Stimulated activated CD4-positive, alpha-beta T cell treated with anti-CD3 and anti-CD28 coated beads, Interleukin-12 subunit alpha, Interleukin-12 subunit beta, amount 100 ng/mL, for 24 hours (primary cell): ENCODE data around the gene SLC8A1.

ENCODE experiments used
- DNase-seq, 2 experiments: peaks; one replicate each; pipeline ENCODE4 v3.0.0-alpha.2; 2020; ENCODE audit warnings: low read depth in 2 of 2

SLC8A1 gene

DNA sequence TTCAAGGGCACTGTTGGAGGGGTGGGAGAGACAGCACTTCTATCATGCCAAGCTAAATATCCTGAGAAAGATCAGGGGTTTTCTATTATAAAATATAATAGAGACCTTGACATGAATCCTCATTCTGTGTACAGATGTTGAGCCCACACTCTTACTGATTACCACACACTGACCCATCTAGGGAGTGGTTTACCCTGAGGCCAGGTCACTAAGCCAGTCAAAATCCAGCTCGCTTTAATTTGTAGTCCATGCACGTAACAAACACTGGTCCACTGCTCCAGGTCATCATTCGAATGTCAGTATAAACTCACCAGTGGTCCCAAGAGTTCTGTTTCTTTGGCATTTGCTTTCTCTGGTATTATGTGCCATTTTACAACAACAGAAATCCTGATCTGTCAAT is 96.4 kb downstream of the SLC8A1 start:
- no peak for DNase-seq

DNA sequence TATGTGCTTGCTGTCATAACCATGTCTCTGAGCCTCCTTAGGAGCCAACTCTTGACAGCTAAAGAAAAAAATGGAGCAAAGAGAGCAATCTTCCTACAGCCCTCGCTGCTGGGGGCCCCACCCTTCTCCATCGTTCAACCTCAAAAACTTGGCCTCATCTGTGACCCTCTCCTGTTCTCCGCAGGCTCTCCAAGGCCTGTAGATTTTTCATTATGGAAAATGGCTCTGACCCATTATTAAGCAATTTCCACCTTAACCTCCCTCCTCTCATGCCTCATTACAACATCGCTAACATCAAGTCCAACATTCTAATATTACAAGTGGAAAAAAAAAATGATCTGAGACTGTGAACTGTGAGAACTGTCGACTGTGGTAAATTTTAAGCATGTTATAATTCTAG is 98.7 kb downstream of the SLC8A1 start:
- DNase-seq, result no peak

DNA sequence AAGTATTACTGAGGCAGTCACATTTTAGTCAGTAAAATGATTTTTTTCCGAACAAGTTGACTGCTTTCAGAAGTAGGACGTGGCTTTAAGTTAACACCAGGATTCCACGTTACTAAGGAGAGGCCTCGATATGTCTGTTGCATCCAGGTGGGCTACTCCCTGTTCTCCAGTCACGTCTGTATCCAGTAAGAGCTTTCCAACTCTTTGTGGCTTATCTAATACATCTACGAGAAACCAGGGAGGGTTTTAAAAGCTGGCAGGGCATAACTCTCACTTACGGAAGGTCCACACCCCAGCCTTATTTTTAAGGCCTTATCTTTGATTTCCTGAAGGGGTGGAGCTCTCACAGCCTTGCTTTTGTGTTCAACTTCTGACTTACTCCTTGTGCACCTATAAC is 99.2 kb downstream of the SLC8A1 start:
- no peak for DNase-seq

DNA sequence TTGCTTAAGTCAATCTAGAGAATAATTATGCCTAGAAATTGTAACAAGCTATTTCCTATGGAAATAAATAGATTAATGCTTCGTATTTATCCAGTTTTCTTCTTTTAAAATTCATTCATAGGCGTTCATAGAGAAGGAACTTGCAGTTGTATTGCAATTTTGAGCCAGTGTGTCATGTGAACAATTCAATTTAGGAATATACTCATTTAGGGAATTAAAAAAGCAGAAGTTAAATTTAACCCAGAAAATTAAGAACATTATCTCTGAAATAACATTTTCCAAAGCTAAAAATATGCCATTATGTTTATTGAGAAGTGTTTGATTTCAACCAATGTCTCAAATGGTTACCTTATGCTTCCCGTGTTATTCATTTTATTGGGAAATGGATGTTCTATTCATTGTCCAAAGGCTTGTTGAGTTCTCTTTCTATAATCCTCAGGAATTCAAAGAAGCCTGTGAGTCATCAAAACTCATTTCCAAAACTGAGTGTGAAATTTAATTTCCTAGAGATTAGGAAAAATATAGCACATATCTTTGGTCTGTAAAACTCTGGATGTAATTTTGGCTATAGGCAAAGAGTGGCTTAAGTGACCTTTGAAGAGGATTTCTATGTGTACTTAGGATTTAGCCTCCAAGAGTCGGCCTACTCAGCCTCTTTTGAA is 99.7 kb downstream of the SLC8A1 start:
- DNase-seq, result no peak

DNA sequence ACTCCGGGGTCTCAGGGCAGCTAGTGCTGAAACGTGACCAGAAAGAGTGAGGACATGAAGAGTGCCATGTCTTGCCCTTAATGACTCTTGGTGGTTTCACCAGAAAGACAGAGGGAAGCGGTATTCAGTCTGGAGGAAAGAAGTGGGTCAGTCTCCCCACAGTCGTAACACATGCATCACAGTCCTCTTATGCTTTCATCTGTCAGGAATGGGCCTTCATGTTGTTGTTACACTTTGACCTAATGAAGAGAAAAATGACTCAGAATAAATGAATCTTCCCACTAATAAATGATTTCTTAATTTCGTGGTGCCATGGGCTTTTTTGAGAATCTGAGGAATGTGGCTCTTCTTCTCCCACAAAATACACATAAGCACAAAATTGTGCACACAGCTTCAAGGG is 103.2 kb downstream of the SLC8A1 start:
- DNase-seq, result no peak

DNA sequence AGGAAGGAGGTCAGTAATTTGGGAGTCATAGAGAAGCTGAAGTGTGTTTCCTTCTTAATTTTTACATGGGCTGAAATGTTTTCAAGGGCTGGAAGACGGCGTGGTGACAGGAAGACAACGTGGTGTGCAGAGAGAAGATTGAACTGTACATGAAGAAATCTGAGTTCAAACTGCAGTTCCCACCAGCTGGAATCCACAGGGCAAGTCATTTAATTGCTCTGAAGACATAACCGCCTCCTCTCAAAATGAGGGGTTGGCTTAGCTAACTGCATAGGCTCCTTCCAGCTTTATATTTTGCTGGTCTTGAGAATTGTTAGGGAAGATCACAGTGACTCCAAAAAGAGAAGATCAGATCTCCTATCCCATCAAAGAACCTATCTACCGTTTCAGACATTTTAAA is 103.9 kb downstream of the SLC8A1 start:
- DNase-seq, result no peak

DNA sequence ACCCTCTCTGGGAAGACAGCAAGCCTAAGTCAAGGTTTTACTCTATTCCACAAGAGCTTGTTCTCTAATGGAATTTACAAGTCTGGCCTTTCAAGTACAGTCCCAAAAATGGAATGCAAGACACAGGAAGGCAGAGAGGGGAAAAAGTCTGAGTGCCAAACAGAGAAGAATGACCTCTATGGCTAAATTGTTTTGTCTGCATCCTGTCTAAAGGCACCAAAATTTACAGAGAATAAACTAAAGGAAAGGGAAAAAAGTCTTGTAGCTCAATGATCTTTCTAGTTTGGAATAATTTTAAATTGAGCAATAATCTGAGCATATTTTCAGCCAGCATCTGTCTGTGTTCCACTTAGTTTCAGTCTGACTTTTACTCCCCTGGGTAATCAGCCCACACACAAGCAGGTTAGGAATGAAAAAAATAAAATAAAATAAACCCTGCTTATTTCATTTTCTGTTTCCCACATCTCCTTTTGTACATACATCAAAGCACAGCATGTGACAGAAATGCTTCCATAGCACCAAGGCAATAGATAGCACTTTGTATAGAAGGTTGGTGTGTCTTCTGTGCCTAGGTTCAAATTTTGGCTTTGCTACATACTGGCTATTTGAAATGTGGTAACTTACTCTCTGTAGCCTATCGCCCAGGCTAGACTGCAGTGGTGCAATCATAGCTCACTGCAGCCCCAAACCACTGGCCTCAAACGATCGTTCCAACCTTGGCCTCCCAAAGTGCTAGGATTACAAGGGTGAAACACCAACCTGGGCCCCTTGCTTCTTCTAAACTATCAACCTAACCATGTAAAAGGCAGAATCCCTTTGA is 105.1 kb downstream of the SLC8A1 start:
- no peak for DNase-seq

DNA sequence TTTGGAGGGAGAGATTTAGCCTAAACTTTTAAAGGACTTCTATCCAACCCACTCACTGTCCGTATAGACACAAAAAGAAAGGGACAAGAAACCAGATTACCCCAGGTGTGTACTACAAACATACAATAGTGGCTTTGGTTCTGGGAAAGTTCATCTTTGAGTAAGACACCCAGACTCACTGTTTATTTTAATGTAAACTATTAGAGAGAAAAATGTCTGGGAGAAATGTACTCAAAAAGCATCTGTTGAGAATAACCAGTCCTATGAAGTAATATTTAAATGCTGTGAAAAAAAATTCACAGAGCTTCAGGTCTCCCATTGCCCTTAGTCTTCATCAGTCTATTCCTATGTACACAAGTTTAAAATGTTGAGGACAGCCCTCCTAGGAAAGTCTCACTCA is 107.5 kb downstream of the SLC8A1 start:
- no peak for DNase-seq

DNA sequence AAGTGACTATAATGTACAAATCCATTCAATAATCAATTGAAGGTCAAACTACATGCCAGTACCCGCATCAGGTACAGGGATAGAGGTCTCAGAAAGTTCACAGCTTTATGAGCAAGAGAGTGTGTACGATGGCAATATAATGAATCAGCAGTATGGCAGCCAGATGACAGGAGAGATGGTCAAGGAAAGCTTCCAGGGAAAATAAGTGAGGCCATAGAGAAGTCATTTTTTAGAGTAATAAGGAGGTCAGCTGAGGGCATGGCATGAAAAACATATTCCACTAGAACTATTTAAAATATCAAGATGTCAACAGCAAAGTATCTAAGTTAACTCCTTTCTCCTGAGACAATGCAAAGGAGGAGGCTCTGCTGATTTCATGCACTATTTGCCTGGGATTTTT is 108.0 kb downstream of the SLC8A1 start:
- DNase-seq, result no peak

DNA sequence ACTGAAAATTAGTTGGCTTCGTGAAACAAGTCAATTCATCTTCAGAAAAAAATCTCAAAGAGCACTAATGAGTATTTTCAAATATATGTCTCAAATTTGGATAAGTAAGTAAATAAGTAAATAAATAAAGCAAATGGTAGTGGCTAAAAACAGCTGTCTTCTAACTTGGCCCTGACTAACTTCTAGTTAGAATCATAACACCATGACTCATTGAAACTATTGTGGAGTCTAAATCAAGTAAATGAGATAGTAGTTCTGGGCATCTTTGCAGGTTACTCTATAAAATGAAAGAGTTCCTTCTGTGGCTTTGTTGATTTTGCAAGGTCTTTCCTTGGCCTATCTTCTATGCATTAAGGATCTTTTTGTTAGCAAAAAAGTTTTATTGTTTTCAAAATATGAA is 110.7 kb downstream of the SLC8A1 start:
- no peak for DNase-seq

DNA sequence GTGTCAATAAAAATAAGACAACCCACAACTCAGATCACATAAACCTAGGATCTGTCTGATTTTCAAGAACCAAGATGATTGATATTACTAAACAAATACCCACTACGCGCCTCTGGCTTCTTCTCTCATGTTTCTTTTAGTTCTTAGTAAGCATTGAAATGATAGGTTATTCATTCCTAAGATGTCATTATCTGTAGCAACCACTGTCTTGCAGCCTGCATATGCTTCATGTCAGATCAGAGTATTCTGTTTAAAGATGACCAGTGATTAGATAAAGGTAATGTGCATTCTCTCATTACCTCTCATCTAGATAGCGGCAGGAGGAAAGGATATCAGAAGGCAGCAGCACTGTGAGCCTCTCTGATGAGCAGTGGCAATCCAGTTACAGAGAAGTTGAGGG is 112.9 kb downstream of the SLC8A1 start:
- no peak for DNase-seq

DNA sequence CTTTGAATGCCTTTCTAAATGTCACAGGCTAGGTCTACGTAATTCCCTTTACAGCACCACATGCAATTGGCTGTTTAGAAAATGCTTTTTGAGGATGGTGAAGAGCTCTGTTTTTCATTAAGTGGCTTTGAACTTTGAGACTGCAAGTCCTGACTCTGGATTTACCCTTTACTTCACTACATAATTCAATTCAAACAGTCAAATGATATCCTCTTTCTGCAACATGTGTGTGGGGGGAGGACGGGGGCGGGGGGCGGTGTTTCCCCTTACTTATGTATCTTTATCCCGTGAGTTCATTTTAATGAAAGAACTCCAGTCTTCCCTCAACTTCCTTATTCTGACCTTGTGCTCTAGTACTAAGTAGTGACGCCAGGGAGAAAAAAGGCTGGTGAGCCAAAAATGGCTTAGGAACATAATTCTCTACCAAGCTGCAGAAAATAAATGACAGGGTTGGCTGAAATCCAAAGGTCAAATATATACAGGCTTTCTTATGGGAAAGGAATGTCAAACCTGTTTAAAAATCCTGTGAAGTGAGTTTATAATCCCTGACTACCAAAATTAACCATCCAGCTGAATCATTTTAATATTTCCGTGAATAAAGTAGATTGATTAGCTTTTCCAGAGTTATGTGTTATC is 119.6 kb downstream of the SLC8A1 start:
- DNase-seq, result no peak

DNA sequence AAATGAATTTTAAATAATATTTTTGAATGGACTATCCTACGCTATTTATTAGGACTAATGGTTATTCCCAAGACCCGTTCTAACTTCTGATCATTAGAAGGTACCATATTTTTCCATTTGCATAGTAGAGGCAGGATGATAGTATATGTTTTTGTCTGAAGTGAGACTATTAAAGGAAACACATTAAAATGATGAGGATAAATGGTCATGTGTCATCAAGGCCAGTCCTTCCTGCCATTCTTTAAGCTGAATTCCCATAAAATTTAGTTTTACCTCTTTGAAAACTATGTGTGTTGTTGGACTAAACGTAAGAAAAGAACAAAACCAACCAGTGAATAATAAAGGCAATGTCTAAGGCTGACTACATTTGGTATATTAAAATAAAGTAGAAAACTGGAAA is 121.8 kb downstream of the SLC8A1 start:
- no peak for DNase-seq

DNA sequence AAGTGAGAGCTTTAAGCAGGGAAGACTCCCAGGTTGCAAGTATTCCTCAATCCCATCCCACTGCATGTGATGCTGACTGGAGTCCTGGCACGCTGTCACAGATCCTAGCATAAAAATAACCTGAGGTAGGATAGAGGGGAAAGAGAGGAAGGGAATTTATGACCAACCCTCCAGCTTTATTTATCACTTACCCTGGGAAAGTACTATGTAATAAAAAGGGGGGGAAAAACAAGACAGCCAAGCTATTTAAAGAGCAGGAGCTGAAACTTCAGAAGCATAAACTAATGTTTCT is 122.2 kb downstream of the SLC8A1 start:
- no peak for DNase-seq

DNA sequence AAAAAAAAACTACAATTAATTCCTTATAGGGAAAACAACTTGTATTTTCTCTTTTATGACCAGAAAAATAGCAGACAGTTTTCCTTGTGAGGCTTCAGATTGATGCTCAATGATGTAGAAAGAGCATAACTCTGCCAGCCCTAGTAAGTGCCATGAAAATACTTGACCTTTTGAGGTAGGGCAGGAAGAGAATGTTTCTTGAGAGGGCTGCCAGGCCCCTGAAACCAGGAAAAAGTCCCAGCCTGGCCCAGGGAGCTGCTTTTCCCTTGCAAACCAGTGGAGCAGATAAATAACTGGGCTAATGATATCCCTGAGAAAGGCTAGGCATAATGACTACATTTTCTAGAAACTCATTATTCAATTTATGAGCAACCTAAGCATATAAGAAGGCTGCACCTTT is 126.8 kb downstream of the SLC8A1 start:
- no peak for DNase-seq

DNA sequence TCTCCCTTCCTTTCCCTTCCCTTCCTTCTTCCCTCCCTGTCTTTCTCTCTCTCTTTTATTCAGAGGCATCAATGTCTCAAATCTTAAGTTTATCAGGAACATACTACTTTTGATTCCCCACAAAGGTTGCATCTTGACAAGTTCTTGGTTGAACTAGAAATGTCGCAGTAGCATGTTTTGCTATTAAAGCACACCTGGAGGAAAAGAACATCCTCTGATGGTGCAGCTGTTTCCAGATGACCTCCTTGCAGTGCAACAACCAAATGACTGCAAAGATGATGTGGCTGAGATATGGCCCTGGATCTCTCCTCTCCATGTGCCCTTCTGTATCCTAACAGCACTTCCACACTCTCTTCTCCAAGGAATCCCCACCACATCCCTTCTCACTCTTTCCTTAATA is 127.2 kb downstream of the SLC8A1 start:
- DNase-seq, result no peak

DNA sequence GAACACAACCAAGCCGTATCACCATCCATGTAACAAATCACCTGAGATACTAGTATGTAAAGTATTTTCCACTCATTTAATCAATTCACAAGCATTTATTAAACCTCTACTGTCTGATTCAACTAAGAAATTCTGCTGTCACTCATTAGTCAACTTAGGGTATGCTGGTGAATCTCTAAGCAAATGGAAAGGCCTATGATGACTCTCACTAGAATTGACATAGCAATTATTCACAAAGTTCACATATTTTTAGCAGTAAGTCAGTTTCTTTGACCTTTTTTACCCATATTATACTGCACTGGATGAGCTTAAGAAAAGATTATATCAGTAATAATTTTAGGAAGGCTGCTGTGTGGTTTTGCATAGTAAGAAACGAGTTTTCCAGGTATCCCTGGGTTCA is 130.1 kb downstream of the SLC8A1 start:
- no peak for DNase-seq

DNA sequence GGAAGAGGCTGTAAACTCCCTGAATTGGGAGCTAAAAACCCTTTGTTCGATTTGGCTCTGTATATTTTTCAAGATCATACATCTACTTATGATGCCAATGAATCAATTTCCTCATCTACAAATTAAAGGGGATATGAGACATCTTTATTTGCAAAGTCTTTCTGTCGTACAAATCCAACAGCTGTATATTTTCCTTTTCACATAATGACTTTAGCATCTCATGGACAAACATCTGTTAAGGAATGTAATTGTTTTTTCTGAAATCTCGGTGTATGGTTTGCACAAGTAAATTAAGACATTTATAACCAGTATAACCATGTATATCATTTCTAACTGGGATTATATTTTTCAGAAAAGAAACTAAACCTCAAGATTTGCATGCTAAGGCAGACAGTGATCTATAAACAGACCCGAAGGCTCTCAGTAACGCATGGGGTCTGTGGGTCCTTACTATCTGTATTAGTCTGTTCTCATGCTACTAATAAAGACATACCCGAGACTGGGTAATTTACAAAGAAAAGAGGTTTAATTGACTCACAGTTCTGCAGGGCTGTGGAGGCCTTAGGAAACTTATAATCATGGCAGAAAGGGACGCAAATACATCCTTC is 130.8 kb downstream of the SLC8A1 start:
- DNase-seq, result no peak

DNA sequence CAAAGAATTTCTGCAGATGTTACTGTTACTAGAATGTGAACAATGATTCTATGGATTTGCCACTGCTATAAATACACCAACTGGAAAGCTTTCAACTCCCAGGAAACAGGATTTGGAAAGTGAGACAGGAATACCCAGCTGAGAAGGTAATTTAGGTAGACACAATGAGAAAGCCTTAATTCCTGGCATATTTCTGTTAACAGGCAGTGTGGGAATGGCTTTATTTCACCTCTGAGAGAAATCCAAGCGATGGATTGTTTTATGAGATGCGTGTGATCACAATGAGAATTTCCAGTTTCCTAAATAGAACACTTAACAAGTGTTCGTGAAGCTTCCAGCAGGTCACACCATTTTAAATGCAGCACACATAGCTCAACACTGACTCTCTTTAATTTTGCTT is 133.0 kb downstream of the SLC8A1 start:
- DNase-seq, result no peak

DNA sequence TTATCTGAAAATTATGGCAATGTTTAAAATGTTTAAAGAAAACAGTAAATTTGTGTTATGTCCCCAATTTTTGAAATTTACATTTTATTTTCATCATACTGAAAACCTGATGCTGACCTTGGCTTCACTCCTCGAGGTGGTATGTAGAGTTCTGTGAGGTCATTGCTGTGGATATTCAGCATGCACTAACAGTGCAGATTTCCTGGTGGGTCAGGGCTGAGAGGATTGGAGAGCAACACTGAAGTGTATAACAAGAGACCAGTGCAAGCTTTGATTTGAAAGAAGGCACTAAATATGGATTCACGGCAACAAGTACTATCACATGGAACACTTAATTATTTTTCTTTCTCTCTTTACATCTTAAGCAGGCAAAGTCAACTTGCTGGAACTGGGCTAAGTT is 134.1 kb downstream of the SLC8A1 start:
- no peak for DNase-seq

DNA sequence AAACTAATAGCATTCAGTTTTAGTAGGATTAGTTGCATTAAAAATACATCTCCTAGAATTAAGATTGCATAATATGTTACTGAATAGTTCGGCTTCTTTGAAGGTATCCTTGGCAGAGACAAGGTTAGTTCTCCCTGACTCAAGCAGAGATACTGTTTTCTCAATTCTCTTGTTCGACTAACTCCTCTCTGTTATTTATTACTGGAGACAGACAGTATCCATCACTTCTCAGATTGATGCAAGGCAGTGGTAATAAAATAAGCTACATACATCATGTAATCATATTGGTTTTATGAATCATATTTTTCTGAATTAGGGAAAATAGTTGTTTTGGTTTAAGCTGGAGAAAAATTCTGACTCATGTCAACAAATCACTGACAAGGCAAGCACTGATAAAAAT is 134.8 kb downstream of the SLC8A1 start:
- DNase-seq, result no peak

DNA sequence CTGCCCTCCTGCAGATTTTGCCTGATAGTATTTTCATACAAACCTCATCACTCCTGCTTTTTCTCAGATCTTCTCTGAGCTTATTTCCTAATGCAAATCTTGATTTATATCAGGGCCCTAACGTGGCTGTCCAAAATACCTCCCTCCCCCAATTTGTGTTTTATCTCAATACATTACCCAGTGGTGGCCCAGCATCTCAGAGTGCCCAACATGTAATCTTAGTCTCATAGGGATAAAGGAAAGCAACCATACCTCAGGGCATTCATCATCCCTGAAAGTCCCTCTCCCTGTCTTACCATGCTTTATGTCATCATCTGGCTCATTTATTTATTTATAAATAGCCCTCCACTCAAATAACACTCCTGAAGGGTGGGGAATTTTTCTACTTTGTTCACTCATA is 135.3 kb downstream of the SLC8A1 start:
- DNase-seq, result no peak

DNA sequence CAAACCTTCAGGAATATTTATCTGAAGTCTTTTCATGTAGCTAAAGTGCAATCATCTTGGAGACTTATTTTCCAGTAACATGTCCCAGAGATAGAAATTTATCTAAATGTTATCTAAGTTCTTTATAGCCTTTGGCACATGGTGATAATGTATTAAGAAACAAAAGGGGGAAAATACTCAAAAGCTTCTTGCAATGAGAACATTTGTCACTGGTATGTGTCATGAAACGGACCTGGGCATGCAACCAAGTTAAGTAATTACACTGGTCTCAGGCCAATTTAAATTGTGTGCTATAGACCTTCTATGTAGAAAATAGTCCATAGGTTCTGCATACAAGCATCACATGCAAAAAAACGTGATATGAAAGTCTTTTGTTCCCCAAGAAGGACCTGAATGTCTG is 136.2 kb downstream of the SLC8A1 start:
- no peak for DNase-seq
